ENCODE measurements around the gene SWSAP1. TPM values are rescaled to one million over a fixed set of nuclear protein-coding genes. Genes with fewer than 3 reads are reported as not detected.

Gene SWSAP1
- total and polyA plus RNA-seq, 2 of the 8 experiments (the other 6 are each of a cell fraction or from before 2014, with no cell fraction given): 3.1 to 5.2 TPM

GRCh38 chr19:11361037-11361770 is 13.3 kb upstream of the SWSAP1 start:
- peak overlapping the region; percentile 79; the same call in 1 of the 2 replicates for H3K18ac ChIP-seq (ENCODE audit: extremely low read depth, low read length)
- H2BK15ac ChIP-seq (ENCODE audit: low read length): peak overlapping the region; percentile 98; the same call in 1 of the 2 replicates
- H3K4me3 ChIP-seq (ENCODE audit: extremely low read depth in 1 of 4, insufficient read depth in 2 of 4, low read depth in 3 of 4, low read length in 4 of 4): peak overlapping the region; percentile 46 to 62 (median 56)
- no peak overlapping the region for H3K23ac ChIP-seq (ENCODE audit: insufficient read length)
- H3K79me1 ChIP-seq (ENCODE audit: low read depth, low read length): no peaks in the 10 kb centered on the region
- 0 out of 2 replicates have a peak overlapping the region, but pooled peaks have one; percentile 19 for H3K27ac ChIP-seq (ENCODE audit: low read depth, low read length)
- ChIA-PET CTCF (ENCODE audit: partially characterized antibody) (interaction anchor here (1.1 to 2.8 kb wide), 13 partner anchors 9 to 121 kb away, joined by 3 to 26 read pairs (median 4); partner anchors contain the start of genes CCDC159, EPOR, ODAD3 and PRKCSH), POLR2A (ENCODE audit: partially characterized antibody) (interaction anchor here (0.5 to 3.1 kb wide), 15 partner anchors 9 to 272 kb away, joined by 3 to 34 read pairs (median 4); partner anchors contain the start of genes EPOR, LDLR, RGL3 and SWSAP1)
- H3K79me2 ChIP-seq (ENCODE audit: control insufficient read depth in 1 of 2, insufficient read depth in 2 of 2, low read length in 2 of 2): no peaks in the 10 kb centered on the region
- peaks cover 10% of the 10 kb centered on the region; the same call in 1 of the 2 replicates for H3K23me2 ChIP-seq (ENCODE audit: low read depth, low read length)
- peak overlapping the region; percentile 4; the same call in 1 of the 2 replicates for H4K8ac ChIP-seq (ENCODE audit: extremely low read depth, insufficient read depth, low read length)
- FAIRE-seq (peak; percentile 94), DNase-seq (ENCODE audit: low read depth in 1 of 2, low spot score in 2 of 2) (peak in 1 of 2 experiments; percentile 100)
- H2BK12ac ChIP-seq (ENCODE audit: low read depth, low read length): peak overlapping the region; percentile 75; the same call in 1 of the 2 replicates
- no peak overlapping the region for H3K4ac ChIP-seq (replicated peaks; ENCODE audit: insufficient read length, low read depth, low read length)
- no peak overlapping the region for H2BK20ac ChIP-seq (ENCODE audit: low read length)
- H3K27me3 ChIP-seq (replicated peaks in 1 of 4; ENCODE audit: control insufficient read depth in 3 of 4, extremely low read depth in 1 of 4, insufficient read depth in 3 of 4, low read length in 3 of 4): peaks cover 0 to 11% (median 5%) of the 10 kb centered on the region in 4 experiments; a peak in 3 of 7 replicates
- no peak overlapping the region for H3K14ac ChIP-seq (ENCODE audit: insufficient read length)
- 9% methylated on average over 38 of the region's 43 CpGs; no CpG with 5 or more reads in 1 of the 2 experiments for WGBS, 2 experiments (ENCODE audit: extremely low coverage in 1 of 2, insufficient coverage in 1 of 2, insufficient read length in 1 of 2, insufficient replicate concordance in 2 of 2, low coverage in 1 of 2, low lambda C conversion rate in 2 of 2, missing lambda C conversion rate in 1 of 2)
- H2AFZ ChIP-seq (ENCODE audit: low read length): peak overlapping the region; percentile 91; the same call in 1 of the 2 replicates
- H3K9me3 ChIP-seq (ENCODE audit: insufficient read depth in 2 of 2, low read depth in 1 of 2, low read length in 1 of 2): no peaks in the 10 kb centered on the region
- H4K20me1 ChIP-seq (replicated peaks in 1 of 2; ENCODE audit: control insufficient read depth in 1 of 2, insufficient read depth in 2 of 2, low read length in 2 of 2): peaks cover 0 to 2% of the 10 kb centered on the region in 2 experiments
- H3K9ac ChIP-seq (replicated peaks in 1 of 4; ENCODE audit: extremely low read depth in 1 of 4, low read depth in 3 of 4, low read length in 3 of 4): peak overlapping the region in 2 of 4 experiments; percentile 32 to 38; a peak in 3 of 7 replicates
- peak overlapping the region; percentile 92 to 96 for H3K4me2 ChIP-seq (ENCODE audit: insufficient read depth in 1 of 2, low read depth in 2 of 2, low read length in 2 of 2)
- no peak overlapping the region for H2AK5ac ChIP-seq (ENCODE audit: low read depth, low read length)
- no peak overlapping the region for H3K56ac ChIP-seq (replicated peaks; ENCODE audit: insufficient read length, low read depth, low read length)
- H2BK5ac ChIP-seq (ENCODE audit: low read depth, low read length): peak overlapping the region; percentile 87; the same call in 1 of the 2 replicates
- peaks cover 0 to 9% (median 5%) of the 10 kb centered on the region in 4 experiments for H3K4me1 ChIP-seq (replicated peaks in 1 of 4; ENCODE audit: control insufficient read depth in 3 of 4, insufficient read depth in 4 of 4, low read length in 3 of 4)
- no peak overlapping the region for H4K5ac ChIP-seq (ENCODE audit: insufficient read length, low read depth, low read length)
- H3K36me3 ChIP-seq (ENCODE audit: control insufficient read depth in 2 of 4, insufficient read depth in 4 of 4, low read length in 3 of 4): no peaks in the 10 kb centered on the region
- peak overlapping the region; percentile 25 for H4K91ac ChIP-seq (replicated peaks; ENCODE audit: insufficient read length, low read length)
- no peak overlapping the region for H2BK120ac ChIP-seq (replicated peaks; ENCODE audit: low read depth, low read length)
- no peak for TF ChIP-seq EGR1 (IDR thresholded peaks at IDR 0.05; ENCODE audit: borderline replicate concordance, low read depth, low read length)
- peak; percentile 56 for TF ChIP-seq KDM4A (IDR thresholded peaks at IDR 0.05; ENCODE audit: low read depth, low read length, severe bottlenecking)
- TF ChIP-seq E2F6 (IDR thresholded peaks at IDR 0.05): peak; percentile 89
- TF ChIP-seq POLR2A (IDR thresholded peaks at IDR 0.05; ENCODE audit: control extremely low read depth in 1 of 2, low read depth in 2 of 2, low read length in 2 of 2): peak in 1 of 2 experiments; percentile 46; a peak in 1 of 3 replicates
- 0 out of 2 replicates have a peak, but pooled peaks have one; percentile 19 for TF ChIP-seq TAF1 (IDR thresholded peaks at IDR 0.05; ENCODE audit: low read depth, low read length)
- no peak for TF ChIP-seq TEAD4 (IDR thresholded peaks at IDR 0.05; ENCODE audit: low read depth, low read length)
- TF ChIP-seq POLR2AphosphoS5 (IDR thresholded peaks at IDR 0.05; ENCODE audit: low read depth, low read length): peak; percentile 39; the same call in 1 of the 2 replicates
